ENCODE measurements around the gene TCEANC2. TPM values are rescaled to one million over a fixed set of nuclear protein-coding genes. Genes with fewer than 3 reads are reported as not detected.
A peak's percentile ranks its signal among the peaks of the same experiment; 100 is the strongest.
"Not testable (repeated sequence)": the region's sequence is repeated elsewhere in the genome, so short reads cannot be mapped to it uniquely, and the experiment has no call there.

The TCEANC2 gene
- polyA plus RNA-seq, 3 donors = 7.8 to 9.1 (median 8.5) TPM

- DNase-seq (ENCODE audit: low read depth in 3 of 3, low spot score in 2 of 3) = not testable (repeated sequence)
These were observed 28.6 kb upstream of the TCEANC2 start for GRCh38 chr1:54024811-54025210.

- no peak for DNase-seq (ENCODE audit: low read depth in 3 of 3, low spot score in 2 of 3)
These were observed 25.6 kb upstream of the TCEANC2 start for GRCh38 chr1:54027848-54028247.

- no peak for DNase-seq (ENCODE audit: low read depth in 3 of 3, low spot score in 2 of 3)
These were observed 24.8 kb upstream of the TCEANC2 start for GRCh38 chr1:54028306-54029251.

GRCh38 chr1:54037476-54037875 is 15.9 kb upstream of the TCEANC2 start:
- no peak for DNase-seq (ENCODE audit: low read depth in 3 of 3, low spot score in 2 of 3)

GRCh38 chr1:54041806-54042205 is 11.6 kb upstream of the TCEANC2 start:
- DNase-seq (ENCODE audit: low read depth in 3 of 3, low spot score in 2 of 3) = no peak

GRCh38 chr1:54045496-54045895 is 7.9 kb upstream of the TCEANC2 start:
- no peak for DNase-seq (ENCODE audit: low read depth in 3 of 3, low spot score in 2 of 3)

- no peak for DNase-seq (ENCODE audit: low read depth in 3 of 3, low spot score in 2 of 3)
These were observed 6.6 kb upstream of the TCEANC2 start for GRCh38 chr1:54046671-54047383.

- DNase-seq (ENCODE audit: low read depth in 3 of 3, low spot score in 2 of 3) = no peak
These were observed 5.8 kb upstream of the TCEANC2 start for GRCh38 chr1:54047384-54048305.

GRCh38 chr1:54050435-54050834 is 3.0 kb upstream of the TCEANC2 start:
- DNase-seq (ENCODE audit: low read depth in 3 of 3, low spot score in 2 of 3) = not testable (repeated sequence)

GRCh38 chr1:54051933-54052430 is 1.4 kb upstream of the TCEANC2 start:
- no peak for DNase-seq (ENCODE audit: low read depth in 3 of 3, low spot score in 2 of 3)

- peak in 1 of 3 donors; percentile 56 for DNase-seq (ENCODE audit: low read depth in 3 of 3, low spot score in 2 of 3)
These were observed 926 bp upstream of the TCEANC2 start for GRCh38 chr1:54052431-54052933.

- DNase-seq (ENCODE audit: low read depth in 3 of 3, low spot score in 2 of 3) = no peak
These were observed 483 bp downstream of the TCEANC2 start for GRCh38 chr1:54053745-54054437.

- DNase-seq (ENCODE audit: low read depth in 3 of 3, low spot score in 2 of 3) = no peak
These were observed 986 bp downstream of the TCEANC2 start for GRCh38 chr1:54054438-54054749.

GRCh38 chr1:54064299-54064698 is 10.9 kb downstream of the TCEANC2 start:
- no peak for DNase-seq (ENCODE audit: low read depth in 3 of 3, low spot score in 2 of 3)

- DNase-seq (ENCODE audit: low read depth in 3 of 3, low spot score in 2 of 3) = no peak
These were observed 16.4 kb downstream of the TCEANC2 start for GRCh38 chr1:54069791-54070170.

GRCh38 chr1:54070171-54070837 is 16.9 kb downstream of the TCEANC2 start:
- DNase-seq (ENCODE audit: low read depth in 3 of 3, low spot score in 2 of 3) = peak in 1 of 3 donors; percentile 32

GRCh38 chr1:54077359-54077758 is 24.0 kb downstream of the TCEANC2 start:
- no peak for DNase-seq (ENCODE audit: low read depth in 3 of 3, low spot score in 2 of 3)

- no peak for DNase-seq (ENCODE audit: low read depth in 3 of 3, low spot score in 2 of 3)
These were observed 27.2 kb downstream of the TCEANC2 start for GRCh38 chr1:54080598-54081049.
